Stimulated activated CD8-positive, alpha-beta memory T cell treated with anti-CD3 and anti-CD28 coated beads, Interleukin-15, amount 100 ng/mL, for 48 hours (primary cell): ENCODE results near the gene LONP2.
"Not testable (repeated sequence)": the region's sequence is repeated elsewhere in the genome, so short reads cannot be mapped to it uniquely, and the experiment has no call there.

ENCODE experiments used
- DNase-seq, 2 donors: peaks; one replicate each; pipeline ENCODE4 v3.0.0-alpha.2; 2020; ENCODE audit warnings: low read depth in 2 of 2

The LONP2 gene

GRCh38 chr16:48393485-48394354 lies 149.6 kb downstream of the LONP2 start:
- no peak for DNase-seq

GRCh38 chr16:48394355-48394703 lies 150.2 kb downstream of the LONP2 start:
- DNase-seq = no peak

- DNase-seq = no peak
These were observed 151.3 kb downstream of the LONP2 start for GRCh38 chr16:48395375-48395774.

- not testable (repeated sequence) for DNase-seq
These were observed 158.4 kb downstream of the LONP2 start for GRCh38 chr16:48402547-48402946.

GRCh38 chr16:48405153-48405552 lies 161.1 kb downstream of the LONP2 start:
- no peak for DNase-seq

- DNase-seq = no peak
These were observed 161.8 kb downstream of the LONP2 start for GRCh38 chr16:48405907-48406306.
